Stimulated activated CD8-positive, alpha-beta memory T cell treated with anti-CD3 and anti-CD28 coated beads, Interleukin-2, amount 100 ng/mL, for 48 hours (primary cell): ENCODE results near the gene CELF5.
A peak's percentile ranks its signal among the peaks of the same experiment; 100 is the strongest.

Source experiments
- DNase-seq, 2 donors: peaks; one replicate each; pipeline ENCODE4 v3.0.0-alpha.2; 2020; ENCODE audit warnings: low read depth in 2 of 2

CELF5 gene

DNA sequence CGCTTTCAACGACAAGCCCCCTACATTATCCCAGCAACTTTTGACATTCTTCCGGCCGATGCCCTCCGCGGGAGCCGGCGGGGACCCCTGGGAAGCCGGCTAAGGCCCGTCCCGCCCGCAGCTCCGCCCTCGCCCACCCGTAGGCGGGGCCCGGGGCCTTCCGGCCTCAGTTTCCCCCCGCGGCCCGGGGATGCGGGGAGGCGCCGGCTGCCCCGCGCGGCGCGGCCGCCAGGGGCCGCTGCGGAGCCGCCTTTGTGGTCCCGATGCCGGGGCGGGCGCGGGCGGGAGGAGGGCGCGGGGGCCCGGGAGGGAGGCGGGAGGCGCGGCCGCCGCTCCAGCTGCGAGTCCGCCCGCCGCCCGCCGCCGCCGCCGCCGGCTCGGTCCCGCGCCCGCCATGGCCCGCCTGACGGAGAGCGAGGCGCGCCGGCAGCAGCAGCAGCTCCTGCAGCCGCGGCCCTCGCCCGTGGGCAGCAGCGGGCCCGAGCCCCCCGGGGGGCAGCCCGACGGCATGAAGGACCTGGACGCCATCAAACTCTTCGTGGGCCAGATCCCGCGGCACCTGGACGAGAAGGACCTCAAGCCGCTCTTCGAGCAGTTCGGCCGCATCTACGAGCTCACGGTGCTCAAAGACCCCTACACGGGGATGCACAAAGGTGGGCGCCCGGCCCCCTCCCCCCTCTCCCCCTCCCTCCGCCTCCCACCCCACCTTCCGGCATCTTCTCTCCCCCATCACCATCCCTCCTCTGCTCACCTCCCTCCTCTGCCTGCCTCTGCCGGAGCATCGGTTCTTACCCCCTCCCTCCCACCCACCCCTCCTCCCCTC, at the start of gene CELF5:
Gene CELF5, plus strand, starts transcription at position 316 of the 823 bp plus-strand sequence. Its CDS starts 79 bp downstream, at position 395.
- DNase-seq = peak; percentile 32 to 46

DNA sequence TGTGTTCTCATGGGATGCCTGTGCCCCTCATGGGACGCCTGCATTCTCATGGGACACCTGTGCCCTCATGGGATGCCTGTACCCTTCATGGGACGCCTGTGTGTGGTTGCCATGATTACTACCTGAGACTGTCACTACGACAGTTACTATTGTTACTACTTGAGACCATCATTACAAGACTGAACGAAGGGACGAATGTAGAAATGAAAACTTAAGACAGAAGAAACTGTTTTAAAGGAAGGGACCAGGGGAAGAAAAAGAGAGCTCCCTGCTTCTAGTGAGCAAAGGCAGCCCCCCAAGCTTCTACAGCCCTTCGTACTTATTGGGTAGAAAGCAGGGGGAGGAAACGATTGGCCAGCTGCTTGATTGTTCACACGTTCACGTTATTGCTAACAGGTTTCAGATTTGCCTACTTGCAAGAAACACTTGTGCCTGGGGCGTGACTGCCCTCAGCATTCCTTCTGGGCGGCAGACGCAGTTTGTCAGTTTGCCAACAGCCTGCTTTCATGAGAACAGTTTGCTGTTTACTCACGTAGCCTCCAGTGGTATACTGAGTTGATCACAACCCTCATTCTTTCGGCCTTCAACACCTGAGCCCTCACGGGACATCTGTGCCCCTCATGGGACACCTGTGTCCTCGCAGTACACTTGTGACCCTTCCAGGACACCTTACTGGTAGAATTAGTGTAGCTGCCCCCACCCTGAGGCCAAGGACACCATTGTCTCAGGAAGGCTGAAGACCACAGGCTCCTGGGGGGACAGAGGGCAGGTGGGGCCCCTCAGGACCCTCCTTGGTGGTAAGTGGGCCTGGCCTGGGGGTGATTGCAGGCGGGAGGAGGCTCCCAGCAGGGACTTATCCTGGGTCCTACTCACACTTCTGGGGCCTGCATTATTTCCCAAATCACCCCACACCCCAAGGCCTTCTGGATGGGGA, 48.4 kb upstream of the CELF5 start:
- no peak for DNase-seq

DNA sequence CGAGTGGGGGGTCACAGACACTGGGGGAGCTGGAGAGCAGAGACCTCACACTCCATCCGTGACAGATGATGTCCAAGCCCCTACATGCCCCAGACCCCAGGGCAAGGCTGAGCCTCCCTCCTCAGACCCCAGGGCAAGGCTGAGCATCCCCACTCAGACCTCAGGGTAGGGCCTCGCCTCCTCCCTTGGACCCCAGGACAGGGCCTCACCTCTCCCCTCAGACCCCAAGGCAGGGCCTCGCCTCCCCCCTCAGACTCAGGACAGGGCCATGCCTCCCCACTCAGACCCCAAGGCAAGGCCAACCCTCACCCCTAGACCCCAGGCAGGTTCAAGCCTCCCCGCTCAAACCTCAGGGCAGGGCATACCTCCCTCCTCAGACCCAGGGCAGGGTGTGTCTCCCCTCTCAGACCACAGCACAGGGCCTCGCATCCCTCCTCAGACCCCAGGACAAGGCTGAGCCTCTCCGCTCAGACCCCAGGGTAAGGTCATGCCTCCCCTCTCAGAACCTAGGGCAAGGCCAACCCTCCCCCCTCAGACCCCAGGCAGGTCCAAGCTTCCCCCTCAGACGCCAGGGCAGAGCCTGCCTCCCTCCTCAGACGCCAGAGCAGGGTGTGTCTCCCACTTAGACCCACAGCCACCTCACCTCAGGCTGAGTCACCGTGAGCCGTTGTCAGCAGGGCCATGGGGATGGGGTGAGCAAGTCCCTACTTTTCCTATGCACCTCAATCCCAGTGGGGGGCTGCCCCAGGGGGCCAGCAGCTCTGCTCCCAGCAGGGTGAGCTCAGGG, 47.6 kb upstream of the CELF5 start:
- peak; percentile 42 to 55 for DNase-seq

DNA sequence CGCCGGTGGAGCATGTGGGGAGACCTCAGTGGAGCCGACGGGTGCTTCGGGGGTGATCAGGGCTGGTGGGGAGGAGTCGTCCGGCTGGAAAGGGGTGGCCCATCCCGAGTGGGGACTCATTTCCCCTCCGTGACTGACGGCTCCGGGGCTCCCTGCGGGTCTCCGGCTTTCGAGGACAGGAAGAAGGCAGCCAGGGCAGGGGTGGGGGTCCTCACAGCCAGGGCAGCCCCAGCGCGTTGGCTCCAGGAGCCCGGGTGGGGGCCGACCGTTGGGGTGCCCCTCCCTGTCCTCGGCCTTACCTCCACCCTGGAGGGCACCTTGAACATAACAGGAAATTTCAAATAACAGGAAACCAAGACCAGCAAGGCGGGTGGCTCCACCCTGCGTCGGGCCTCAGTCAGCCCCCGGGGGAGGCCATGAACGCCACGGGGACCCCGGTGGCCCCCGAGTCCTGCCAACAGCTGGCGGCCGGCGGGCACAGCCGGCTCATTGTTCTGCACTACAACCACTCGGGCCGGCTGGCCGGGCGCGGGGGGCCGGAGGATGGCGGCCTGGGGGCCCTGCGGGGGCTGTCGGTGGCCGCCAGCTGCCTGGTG, 46.0 kb upstream of the CELF5 start, which contains the start of gene S1PR4:
Gene S1PR4, plus strand, starts transcription at position 393 of the 596 bp plus-strand sequence. Its CDS starts 24 bp downstream, at position 417.
- DNase-seq = peak; percentile 47 to 52

DNA sequence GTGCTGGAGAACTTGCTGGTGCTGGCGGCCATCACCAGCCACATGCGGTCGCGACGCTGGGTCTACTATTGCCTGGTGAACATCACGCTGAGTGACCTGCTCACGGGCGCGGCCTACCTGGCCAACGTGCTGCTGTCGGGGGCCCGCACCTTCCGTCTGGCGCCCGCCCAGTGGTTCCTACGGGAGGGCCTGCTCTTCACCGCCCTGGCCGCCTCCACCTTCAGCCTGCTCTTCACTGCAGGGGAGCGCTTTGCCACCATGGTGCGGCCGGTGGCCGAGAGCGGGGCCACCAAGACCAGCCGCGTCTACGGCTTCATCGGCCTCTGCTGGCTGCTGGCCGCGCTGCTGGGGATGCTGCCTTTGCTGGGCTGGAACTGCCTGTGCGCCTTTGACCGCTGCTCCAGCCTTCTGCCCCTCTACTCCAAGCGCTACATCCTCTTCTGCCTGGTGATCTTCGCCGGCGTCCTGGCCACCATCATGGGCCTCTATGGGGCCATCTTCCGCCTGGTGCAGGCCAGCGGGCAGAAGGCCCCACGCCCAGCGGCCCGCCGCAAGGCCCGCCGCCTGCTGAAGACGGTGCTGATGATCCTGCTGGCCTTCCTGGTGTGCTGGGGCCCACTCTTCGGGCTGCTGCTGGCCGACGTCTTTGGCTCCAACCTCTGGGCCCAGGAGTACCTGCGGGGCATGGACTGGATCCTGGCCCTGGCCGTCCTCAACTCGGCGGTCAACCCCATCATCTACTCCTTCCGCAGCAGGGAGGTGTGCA, 45.3 kb upstream of the CELF5 start:
- DNase-seq = peak in 1 of 2 donors; percentile 30

DNA sequence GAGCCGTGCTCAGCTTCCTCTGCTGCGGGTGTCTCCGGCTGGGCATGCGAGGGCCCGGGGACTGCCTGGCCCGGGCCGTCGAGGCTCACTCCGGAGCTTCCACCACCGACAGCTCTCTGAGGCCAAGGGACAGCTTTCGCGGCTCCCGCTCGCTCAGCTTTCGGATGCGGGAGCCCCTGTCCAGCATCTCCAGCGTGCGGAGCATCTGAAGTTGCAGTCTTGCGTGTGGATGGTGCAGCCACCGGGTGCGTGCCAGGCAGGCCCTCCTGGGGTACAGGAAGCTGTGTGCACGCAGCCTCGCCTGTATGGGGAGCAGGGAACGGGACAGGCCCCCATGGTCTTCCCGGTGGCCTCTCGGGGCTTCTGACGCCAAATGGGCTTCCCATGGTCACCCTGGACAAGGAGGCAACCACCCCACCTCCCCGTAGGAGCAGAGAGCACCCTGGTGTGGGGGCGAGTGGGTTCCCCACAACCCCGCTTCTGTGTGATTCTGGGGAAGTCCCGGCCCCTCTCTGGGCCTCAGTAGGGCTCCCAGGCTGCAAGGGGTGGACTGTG, 44.6 kb upstream of the CELF5 start:
- DNase-seq = peak in 1 of 2 donors; percentile 32

DNA sequence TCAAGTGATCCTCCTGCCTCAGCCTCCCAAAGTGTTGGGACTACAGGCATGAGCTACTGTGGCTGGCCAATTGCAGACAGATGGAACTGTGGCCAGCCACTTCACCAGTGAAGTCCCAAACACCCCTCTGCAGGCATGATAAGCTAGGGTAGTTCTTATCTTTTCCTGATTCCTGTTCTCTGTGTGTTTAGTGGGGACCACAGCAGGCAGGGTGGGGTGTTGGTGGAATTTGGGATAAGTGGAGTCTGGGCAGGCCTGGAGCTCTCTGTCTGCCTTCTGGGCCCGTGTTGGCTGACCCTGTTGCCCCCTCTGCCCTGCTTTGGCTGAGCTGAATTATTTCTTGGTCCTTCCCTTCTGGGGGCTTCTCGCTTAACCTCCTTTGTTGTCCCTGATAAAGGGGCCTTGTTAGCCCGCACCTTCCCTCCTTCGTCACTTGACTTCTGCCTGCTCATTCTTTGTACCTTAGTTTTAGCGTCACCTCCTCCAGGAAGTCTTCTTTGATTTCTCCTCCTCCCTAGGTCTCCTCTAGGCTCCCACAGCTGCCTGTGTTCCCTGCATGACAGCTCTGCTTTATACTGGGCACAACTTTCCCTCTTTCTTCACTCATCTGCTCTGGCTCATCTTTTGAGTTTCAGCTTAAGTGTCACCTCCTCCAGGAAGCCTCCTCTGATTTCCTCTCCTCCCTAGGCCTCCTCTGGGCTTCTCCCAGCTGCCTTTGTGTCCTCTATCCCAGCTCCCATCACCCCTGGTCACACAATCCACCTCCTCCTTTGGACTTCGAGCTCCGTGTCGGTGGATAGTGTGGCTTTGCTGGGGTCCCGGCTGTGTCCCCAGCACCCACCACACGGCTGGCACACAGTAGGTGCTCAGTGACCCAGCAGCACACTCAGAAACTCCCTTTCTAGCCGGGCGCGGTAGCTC, 40.5 kb upstream of the CELF5 start:
- no peak for DNase-seq

DNA sequence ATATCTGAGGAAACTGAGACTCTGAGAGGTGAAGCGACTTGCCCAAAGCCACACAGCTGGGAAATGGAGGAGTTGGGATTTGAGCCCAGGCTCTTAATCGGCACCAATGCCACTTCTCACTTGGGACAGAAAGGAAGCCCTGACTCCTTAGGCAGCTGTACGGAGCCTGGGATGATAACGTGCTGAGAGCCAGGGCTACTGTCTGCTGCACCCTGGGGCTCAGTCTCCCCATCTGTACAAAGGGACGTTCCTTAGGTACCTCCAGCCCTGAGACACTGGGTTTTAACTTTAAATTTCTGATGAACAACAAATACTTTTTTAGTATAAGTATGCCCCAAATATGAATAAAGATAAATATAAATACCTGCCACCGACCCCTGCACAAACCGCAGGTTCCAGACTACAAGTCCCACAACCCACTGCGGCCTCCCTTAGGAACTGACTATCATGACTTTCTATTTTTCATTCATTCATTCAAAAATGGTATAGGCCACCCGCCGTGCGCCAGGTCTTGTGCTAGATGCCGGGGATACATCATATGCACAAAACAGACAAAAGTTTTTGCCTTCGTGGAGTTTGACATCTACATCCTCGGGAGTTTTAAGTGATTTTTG, 39.5 kb upstream of the CELF5 start:
- peak; percentile 37 to 49 for DNase-seq

DNA sequence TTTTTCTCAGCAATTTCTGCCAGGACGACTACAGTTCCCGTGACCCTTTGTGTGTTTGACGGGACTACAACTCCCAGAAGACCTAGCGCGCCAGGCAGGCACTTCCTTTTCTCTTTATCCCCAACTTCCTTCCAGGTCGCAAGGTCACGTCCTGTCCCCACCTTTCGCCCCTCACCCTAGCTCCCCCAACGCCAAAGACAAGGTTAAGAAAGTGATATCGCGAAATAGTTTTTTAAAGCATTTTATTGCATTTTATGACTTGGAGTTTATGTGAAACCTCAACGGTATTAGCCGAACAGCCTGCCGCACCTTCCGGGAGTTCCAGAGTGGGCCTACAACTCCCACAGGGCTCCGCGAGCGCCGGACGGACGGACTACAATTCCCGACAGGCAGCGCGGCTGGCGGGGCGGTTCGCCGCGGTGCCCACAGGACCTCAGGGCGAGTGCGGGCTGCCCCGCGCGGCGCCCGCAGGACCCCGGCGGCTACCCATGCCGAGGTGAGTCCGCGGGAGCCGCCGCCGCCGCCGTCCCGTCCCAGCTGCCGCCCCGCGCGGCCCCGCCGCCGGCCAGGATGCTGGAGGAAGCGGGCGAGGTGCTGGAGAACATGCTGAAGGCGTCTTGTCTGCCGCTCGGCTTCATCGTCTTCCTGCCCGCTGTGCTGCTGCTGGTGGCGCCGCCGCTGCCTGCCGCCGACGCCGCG, 38.9 kb upstream of the CELF5 start, which contains the start of gene NCLN:
Gene NCLN, plus strand, starts transcription at position 470 of the 699 bp plus-strand sequence. Its CDS starts 101 bp downstream, at position 571.
- peak; percentile 87 to 92 for DNase-seq

DNA sequence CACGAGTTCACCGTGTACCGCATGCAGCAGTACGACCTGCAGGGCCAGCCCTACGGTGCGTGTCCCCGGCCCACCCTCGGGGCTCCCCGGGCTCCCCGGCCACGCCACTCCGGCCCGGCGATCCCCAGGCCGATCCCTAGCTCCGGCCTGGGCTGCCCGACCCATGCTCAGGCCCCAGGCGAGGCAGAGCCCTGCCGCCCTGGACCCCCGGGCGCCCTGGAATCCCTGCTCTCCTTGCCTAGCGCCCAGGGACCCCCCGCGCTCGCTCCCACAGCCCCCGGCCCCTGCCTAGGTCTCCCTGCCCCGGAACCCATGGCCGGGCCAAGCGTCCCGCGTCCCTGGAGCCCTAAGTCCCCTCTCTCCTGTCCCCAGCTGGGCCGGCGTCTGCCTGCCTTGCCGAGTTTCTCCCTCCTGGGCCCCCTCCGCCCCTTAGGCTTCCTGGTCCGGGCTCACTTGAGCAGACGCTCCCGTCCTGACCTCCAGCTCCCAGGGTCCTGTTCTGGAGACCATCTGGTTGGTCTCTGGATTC, 38.2 kb upstream of the CELF5 start:
- peak in 1 of 2 donors; percentile 50 for DNase-seq

DNA sequence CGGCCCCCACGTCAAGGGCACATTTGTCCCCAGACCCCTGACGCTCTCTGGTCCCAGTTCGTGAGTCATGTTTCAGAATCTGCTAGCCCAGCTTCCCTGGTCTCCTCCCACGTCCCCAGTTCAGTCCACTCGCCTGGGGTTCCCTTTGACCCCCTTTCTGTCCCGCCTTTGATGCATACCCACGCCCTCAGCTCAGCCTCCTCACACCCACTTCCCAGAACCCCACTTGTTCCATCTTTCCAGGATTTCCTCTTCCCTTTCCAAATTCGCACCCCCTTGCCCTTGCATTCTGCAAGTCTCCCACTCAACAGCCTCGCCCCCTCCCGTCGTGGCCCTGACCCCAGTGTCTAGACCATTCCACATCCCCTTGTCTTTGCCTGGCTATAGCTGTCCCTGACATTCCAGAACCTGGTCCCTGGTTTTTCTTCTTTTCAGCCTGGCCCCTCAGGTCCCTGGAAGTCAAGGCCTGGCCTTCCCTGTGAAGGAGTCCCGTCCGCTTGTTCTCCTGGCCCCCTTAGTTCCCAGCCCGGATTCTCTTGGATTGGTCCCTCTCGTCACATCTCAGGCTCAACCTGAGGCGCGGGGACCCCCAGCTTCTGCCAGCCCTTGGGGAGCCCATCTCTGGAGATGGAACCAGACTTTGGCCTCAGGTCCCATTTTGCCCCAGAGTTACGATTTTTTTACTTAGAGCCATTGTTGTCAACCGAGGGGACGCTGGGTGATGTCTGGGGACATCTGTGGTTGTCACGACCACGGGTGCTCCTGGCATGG, 37.4 kb upstream of the CELF5 start:
- no peak for DNase-seq

DNA sequence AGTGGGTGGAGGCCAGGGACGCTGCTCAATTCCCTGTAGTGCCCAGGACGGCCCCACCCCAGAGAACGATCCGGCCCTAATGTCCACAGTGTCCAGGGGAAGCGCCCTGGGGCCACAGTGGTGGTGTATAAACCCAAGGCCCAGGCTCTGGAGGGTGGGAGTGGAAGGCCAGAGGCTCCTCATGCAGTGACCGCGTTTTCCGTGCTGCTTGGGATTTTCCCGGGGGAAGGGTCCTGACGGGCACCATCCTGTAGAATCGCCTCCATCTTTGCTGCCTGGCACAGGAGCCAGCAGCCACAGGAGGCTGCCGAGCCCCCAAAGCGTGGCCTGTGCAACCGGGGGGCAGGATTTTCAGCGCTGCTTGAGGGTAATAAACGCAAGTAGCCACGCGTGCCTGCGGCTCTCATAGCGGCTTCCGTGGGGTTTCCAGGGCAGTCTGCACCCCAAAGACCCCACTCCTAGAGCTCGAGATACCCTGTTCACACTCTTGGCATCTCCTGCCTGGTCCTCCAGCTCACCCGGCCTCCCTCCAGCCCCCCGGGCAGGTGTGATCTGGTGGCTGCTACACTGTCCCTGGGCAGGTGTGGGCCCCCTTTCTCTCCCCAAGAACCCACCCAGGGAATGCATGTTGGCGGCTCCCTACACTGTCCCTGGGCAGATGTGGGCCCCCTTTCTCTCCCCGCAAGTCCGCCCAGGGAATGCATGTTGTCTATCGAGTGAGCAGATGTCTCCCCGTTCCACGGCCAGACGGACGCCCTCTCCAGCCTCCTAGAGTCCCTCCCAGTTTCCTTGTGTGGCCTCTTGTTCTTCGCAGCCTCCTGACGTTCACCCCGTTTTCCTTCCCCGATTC, 36.6 kb upstream of the CELF5 start:
- DNase-seq = no peak

DNA sequence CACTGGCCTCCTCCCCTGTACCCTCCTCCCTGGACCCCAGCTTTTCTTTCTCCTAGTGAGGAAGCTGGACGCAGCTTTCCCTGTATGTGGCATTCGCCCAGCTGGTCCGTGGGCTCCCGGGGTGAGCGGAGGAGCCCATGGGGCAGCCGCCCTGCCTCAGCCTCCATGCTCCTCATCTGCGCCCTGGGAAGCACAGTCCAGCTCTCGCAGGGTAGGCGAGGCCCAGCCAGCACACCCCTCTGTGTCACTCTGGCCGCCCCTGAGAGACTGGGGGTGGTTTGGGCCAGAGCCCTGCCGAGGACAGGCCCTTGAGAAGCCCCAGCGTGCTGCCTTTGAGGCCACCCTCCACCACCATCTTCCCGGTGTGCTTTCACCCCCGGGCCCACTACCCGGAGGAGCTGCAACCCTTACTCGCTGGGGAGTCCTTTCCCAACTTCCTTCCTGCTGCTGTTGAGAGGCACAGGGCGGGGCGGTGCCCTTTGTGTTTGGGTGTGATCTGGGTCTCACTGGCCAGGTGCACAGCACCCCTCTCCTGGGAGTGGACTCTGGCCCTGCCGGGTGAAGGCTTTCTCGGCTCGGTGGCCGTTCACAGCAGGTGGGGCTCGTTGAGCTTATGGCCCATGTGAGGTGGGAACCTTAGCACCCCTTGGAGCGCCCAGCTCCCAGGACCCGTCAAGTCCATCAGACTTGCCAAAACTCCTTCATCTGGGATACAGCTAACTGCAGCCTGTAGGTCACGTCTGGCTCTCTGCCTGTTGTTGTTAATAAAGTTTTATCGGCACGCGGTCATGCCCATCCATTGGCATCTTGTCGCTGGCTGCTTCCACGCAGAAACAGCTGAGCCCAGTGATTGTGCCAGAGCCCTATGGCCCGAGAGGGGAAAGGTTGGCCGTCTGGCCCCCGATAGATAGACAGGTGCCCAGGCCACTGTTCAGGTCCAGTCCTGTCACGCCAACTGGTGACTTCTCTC, 35.5 kb upstream of the CELF5 start:
- no peak for DNase-seq

DNA sequence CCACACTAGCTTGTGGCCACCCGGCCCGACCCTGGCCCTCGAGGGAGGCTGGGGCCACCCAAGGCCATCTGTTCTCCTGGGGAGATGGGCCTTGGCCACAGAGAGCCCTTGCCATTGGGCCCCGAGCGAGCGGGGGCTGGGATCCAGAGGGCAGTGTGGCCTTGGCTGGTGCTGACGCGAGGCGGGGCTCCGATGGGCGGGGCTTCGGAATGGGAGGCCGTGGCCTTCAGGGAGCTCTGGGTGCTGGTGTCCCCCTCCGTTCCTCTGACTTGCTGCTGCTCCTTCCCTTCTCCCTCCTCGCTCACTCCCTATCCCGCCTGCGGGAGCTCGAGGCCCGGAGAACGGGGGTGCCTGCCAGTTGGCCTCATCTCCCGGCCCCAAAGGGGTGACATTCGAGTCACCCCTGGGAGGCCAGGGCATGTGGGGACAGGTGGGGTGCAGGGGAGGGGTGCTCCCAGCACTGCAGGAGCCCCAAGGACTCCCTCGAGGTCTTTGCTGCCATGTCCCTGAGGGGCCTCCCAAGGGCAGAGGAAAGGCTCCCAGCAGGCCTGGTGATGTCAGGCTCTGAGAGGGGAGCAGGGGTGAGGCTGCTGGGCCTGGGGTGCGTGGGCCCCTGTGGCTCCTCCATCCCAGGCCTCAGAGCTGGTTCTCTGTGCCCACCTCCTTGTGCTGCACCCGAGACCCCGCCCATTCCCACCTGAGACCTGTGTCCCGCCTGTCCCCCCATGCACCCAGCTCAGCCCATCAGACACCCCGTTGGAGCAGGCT, 34.6 kb upstream of the CELF5 start:
- DNase-seq = no peak
